Keratinocyte (primary cell): ENCODE results near the gene CD69. TPM values are rescaled to one million over a fixed set of nuclear protein-coding genes. Genes with fewer than 3 reads are reported as not detected.

Source experiments
- DNase-seq: peaks from one replicate; pipeline ENCODE4 v3.0.0-alpha.2; 2011; ENCODE audit warnings: low read depth, missing footprints, low spot score
- FAIRE-seq: peaks from 2 replicates; lab custom pipeline; 2011; peaks lifted over from hg19 to GRCh38; lab: Jason Lieb, UNC
- H2AFZ ChIP-seq: 2 replicates; pipeline ENCODE4 v1.6.0; 2012; ENCODE audit warnings: low read length, control low read depth, inconsistent platforms; ENCODE audit not compliant: control insufficient read depth
- H3K27ac ChIP-seq: 2 replicates; pipeline ENCODE4 v1.5.1; 2011; ENCODE audit warnings: low read length; ENCODE audit not compliant: control insufficient read depth, insufficient read depth
- H3K27me3 ChIP-seq: 3 replicates; pipeline ENCODE4 v1.6.0; 2011; ENCODE audit warnings: low read length; ENCODE audit not compliant: control insufficient read depth, insufficient read depth; ENCODE audit errors: extremely low read depth
- H3K36me3 ChIP-seq, 2 experiments: 2 replicates in 1 of 2; 3 replicates in 1 of 2; pipeline ENCODE4 v1.5.1; 2011; ENCODE audit warnings: low read length in 2 of 2, mild to moderate bottlenecking in 1 of 2; ENCODE audit not compliant: control insufficient read depth in 2 of 2, insufficient read depth in 2 of 2; ENCODE audit errors: extremely low read depth in 1 of 2
- H3K4me1 ChIP-seq: 3 replicates; pipeline ENCODE4 v1.5.1; 2011; ENCODE audit warnings: low read length; ENCODE audit not compliant: control insufficient read depth, insufficient read depth; ENCODE audit errors: extremely low read depth
- H3K4me2 ChIP-seq: 3 replicates; pipeline ENCODE4 v1.6.0; 2011; ENCODE audit warnings: low read depth, low read length; ENCODE audit not compliant: control insufficient read depth, insufficient read depth; ENCODE audit errors: extremely low read depth
- H3K4me3 ChIP-seq, 3 experiments: fragments of 200-600 bp in 1 of 3; sonication (generic) in 1 of 3; 2 replicates in 2 of 3; 3 replicates in 1 of 3; pipeline ENCODE4 v1.5.1; 2011 to 2016; ENCODE audit warnings: low read length in 3 of 3, mild to moderate bottlenecking in 3 of 3, control low read depth in 2 of 3, inconsistent platforms in 1 of 3, low read depth in 1 of 3, mixed read lengths in 1 of 3, mixed run types in 1 of 3, moderate library complexity in 1 of 3; ENCODE audit not compliant: control insufficient read depth in 2 of 3, insufficient read depth in 2 of 3; ENCODE audit errors: extremely low read depth in 1 of 3
- H3K79me2 ChIP-seq: 2 replicates; pipeline ENCODE4 v1.6.0; 2012; ENCODE audit warnings: low read length; ENCODE audit not compliant: control insufficient read depth, insufficient read depth
- H3K9ac ChIP-seq: 3 replicates; pipeline ENCODE4 v1.6.0; 2011; ENCODE audit warnings: low read length; ENCODE audit not compliant: control insufficient read depth, insufficient read depth; ENCODE audit errors: extremely low read depth
- H3K9me1 ChIP-seq: 3 replicates; pipeline ENCODE4 v1.6.0; 2011; ENCODE audit warnings: low read length; ENCODE audit not compliant: control insufficient read depth, insufficient read depth; ENCODE audit errors: extremely low read depth
- H3K9me3 ChIP-seq: 2 replicates; pipeline ENCODE4 v1.5.1; 2012; ENCODE audit warnings: low read depth, low read length; ENCODE audit not compliant: control insufficient read depth
- H4K20me1 ChIP-seq: 3 replicates; pipeline ENCODE4 v1.6.0; 2011; ENCODE audit warnings: low read length; ENCODE audit not compliant: control insufficient read depth, insufficient read depth; ENCODE audit errors: extremely low read depth
- EZH2 ChIP-seq: IDR thresholded peaks from one replicate; pipeline ENCODE4 v1.6.1; 2012; ENCODE audit warnings: inconsistent platforms, mild to moderate bottlenecking, low read length, moderate library complexity
- dilution Hi-C: fragments of 300-500 bp; cut with MboI; formaldehyde crosslinking; loops from one replicate; pipeline ENCODE4 v1.7.0; 2020; ENCODE audit warnings: low sequenced_read_pairs; ENCODE audit not compliant: extremely low pct_ligation_motif_present
- polyA plus RNA-seq, 5 experiments: library from polyadenylated mRNA; depleted of rRNA in 3 of 5; stranded (reverse) in 3 of 5; stranded (forward) in 1 of 5; unstranded in 1 of 5; fragments of >200 nt; gene quantifications; 1 replicate in 1 of 5; 2 replicates in 3 of 5; 3 replicates in 1 of 5; pipeline versions ENCODE4 v1.2.1 to v1.2.3, GENCODE V29; 2011 to 2012; ENCODE audit warnings: missing spikeins in 2 of 5, low read depth in 1 of 5, low replicate concordance in 1 of 5
- TF ChIP-seq, protein P1 (sequence below), 3 experiments: IDR thresholded peaks in 1 of 3; conservative IDR thresholded peaks in 1 of 3; optimal IDR thresholded peaks in 1 of 3; 2 replicates in 2 of 3; 3 replicates in 1 of 3; pipeline versions ENCODE3 to v1.5.1; 2011; ENCODE audit warnings: low read length in 3 of 3, mild to moderate bottlenecking in 3 of 3, moderate library complexity in 2 of 3, control low read depth in 1 of 3, inconsistent platforms in 1 of 3; ENCODE audit not compliant: insufficient read depth in 2 of 3; ENCODE audit errors: extremely low read depth in 1 of 3

The CD69 gene
- polyA plus RNA-seq, 1 donor (not counting 4 experiments of a cell fraction or from before 2014, with no cell fraction given): not detected

DNA sequence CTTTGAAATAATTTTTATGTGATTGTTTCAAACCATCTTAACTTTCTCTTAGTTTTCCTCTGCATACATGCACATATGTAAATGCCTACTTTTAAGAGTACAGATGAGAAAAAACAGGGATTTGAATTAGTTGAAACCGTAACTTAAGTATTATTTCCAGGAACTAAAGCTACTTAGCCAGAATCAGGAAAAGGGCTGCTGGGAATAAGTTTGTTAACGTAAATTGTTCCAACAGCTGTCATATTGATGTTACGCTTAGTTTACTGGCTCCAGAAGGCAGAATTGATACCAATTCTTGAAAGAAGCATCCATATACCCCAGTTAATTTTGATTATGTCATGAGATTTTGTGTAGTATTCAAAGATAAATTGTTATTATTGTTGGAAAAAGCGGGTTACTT is 48.6 kb upstream of the CD69 start:
- H3K27ac ChIP-seq: no peak overlapping the region
- no peaks in the 10 kb centered on the region for H3K9me1 ChIP-seq
- no peaks in the 10 kb centered on the region for H4K20me1 ChIP-seq
- FAIRE-seq (no peak), DNase-seq (no peak)
- H3K9me3 ChIP-seq: no peaks in the 10 kb centered on the region
- TF ChIP-seq EZH2: no peak
- TF ChIP-seq, protein P1, sequence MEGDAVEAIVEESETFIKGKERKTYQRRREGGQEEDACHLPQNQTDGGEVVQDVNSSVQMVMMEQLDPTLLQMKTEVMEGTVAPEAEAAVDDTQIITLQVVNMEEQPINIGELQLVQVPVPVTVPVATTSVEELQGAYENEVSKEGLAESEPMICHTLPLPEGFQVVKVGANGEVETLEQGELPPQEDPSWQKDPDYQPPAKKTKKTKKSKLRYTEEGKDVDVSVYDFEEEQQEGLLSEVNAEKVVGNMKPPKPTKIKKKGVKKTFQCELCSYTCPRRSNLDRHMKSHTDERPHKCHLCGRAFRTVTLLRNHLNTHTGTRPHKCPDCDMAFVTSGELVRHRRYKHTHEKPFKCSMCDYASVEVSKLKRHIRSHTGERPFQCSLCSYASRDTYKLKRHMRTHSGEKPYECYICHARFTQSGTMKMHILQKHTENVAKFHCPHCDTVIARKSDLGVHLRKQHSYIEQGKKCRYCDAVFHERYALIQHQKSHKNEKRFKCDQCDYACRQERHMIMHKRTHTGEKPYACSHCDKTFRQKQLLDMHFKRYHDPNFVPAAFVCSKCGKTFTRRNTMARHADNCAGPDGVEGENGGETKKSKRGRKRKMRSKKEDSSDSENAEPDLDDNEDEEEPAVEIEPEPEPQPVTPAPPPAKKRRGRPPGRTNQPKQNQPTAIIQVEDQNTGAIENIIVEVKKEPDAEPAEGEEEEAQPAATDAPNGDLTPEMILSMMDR (optimal IDR thresholded peaks at IDR 0.05 in 1 of 3, IDR thresholded peaks at IDR 0.05 in 1 of 3, conservative IDR thresholded peaks at IDR 0.05 in 1 of 3; ENCODE audit: extremely low read depth in 1 of 3, insufficient read depth in 2 of 3, low read length in 3 of 3): no peak
- H3K4me1 ChIP-seq: no peaks in the 10 kb centered on the region
- no peaks in the 10 kb centered on the region for H3K79me2 ChIP-seq
- H3K4me3 ChIP-seq: no peak overlapping the region
- H2AFZ ChIP-seq: no peak overlapping the region
- H3K27me3 ChIP-seq: peaks cover 5% of the 10 kb centered on the region
- dilution Hi-C loops: no loop called here
- no peak overlapping the region for H3K4me2 ChIP-seq
- H3K9ac ChIP-seq: no peak overlapping the region
- H3K36me3 ChIP-seq: no peaks in the 10 kb centered on the region

DNA sequence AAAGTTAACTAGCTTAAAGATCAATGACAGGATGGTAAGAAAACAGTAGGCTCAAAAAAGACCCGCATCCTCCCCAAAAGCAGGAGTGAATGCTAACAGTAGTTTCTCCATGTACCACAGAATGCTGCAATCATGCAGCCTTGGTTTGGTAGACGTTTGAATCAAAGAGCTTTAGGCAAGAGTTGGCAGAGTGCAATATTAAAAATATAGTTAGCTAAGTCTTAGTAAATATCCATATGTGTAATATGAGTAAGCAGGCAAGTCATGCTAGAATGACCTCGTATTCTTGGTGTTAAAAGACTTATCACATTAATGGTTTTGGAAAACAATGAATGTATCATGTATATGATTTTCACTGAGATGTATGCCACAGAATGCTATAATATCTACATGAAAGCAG is 47.8 kb upstream of the CD69 start:
- H3K9me3 ChIP-seq: no peaks in the 10 kb centered on the region
- FAIRE-seq (no peak), DNase-seq (no peak)
- no peak overlapping the region for H3K9ac ChIP-seq
- H3K27ac ChIP-seq: no peak overlapping the region
- no peaks in the 10 kb centered on the region for H3K4me1 ChIP-seq
- no peaks in the 10 kb centered on the region for H4K20me1 ChIP-seq
- H3K27me3 ChIP-seq: peaks cover under 1% of the 10 kb centered on the region
- H2AFZ ChIP-seq: no peak overlapping the region
- TF ChIP-seq EZH2: no peak
- TF ChIP-seq, protein P1 (optimal IDR thresholded peaks at IDR 0.05 in 1 of 3, IDR thresholded peaks at IDR 0.05 in 1 of 3, conservative IDR thresholded peaks at IDR 0.05 in 1 of 3; ENCODE audit: extremely low read depth in 1 of 3, insufficient read depth in 2 of 3, low read length in 3 of 3): no peak
- H3K36me3 ChIP-seq: no peaks in the 10 kb centered on the region
- H3K4me3 ChIP-seq: no peak overlapping the region
- no peak overlapping the region for H3K4me2 ChIP-seq
- H3K9me1 ChIP-seq: no peaks in the 10 kb centered on the region
- no peaks in the 10 kb centered on the region for H3K79me2 ChIP-seq
- dilution Hi-C loops: no loop called here
